GM10248 (cell line): ENCODE measurements around the gene AUTS2.

Source experiments
- CTCF ChIA-PET: fragments of 300-600 bp; sonication (Branson Sonifier 250); formaldehyde crosslinking; extraction: SDS; loops from one replicate; lab custom pipeline; 2021; ENCODE audit warnings: antibody characterized with exemption; lab: Yijun Ruan, JAX
- POLR2A ChIA-PET: fragments of 350-650 bp; sonication (Branson Sonifier 250); formaldehyde crosslinking; extraction: SDS; loops from one replicate; lab custom pipeline; 2020; ENCODE audit warnings: antibody characterized with exemption; lab: Yijun Ruan, JAX
- DNase-seq: peaks from one replicate; pipeline ENCODE4 v3.0.0; 2012; ENCODE audit errors: extremely low spot score
- TF ChIP-seq, protein P1 (sequence below): IDR thresholded peaks from 2 replicates; pipeline ENCODE4 v1.5.1; 2012; ENCODE audit warnings: mild to moderate bottlenecking, low read depth; ENCODE audit errors: extremely low read depth, missing control alignments, control extremely low read depth

AUTS2 gene

DNA sequence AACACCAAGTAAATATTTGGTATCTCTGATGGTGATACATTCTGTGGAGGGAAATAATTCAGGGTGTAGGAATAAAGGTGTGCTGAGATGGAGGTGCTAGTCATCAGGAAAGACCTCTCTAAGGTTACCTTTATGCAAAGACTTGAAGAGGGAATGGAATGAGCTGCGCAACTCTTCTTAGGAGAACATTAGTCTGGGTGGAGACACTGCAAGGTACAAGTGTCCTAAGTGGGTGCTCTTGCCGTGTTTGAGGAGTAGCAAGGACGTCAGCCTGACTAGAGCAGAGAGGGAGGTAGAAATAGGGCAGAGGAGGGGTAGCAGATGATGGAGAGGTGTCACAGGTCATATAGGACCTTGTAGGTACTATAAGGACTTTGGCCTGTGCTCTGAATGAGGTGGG, 148.1 kb downstream of the AUTS2 start:
- ChIA-PET CTCF (no interaction called here), POLR2A (no interaction called here)
- TF ChIP-seq, protein P1, sequence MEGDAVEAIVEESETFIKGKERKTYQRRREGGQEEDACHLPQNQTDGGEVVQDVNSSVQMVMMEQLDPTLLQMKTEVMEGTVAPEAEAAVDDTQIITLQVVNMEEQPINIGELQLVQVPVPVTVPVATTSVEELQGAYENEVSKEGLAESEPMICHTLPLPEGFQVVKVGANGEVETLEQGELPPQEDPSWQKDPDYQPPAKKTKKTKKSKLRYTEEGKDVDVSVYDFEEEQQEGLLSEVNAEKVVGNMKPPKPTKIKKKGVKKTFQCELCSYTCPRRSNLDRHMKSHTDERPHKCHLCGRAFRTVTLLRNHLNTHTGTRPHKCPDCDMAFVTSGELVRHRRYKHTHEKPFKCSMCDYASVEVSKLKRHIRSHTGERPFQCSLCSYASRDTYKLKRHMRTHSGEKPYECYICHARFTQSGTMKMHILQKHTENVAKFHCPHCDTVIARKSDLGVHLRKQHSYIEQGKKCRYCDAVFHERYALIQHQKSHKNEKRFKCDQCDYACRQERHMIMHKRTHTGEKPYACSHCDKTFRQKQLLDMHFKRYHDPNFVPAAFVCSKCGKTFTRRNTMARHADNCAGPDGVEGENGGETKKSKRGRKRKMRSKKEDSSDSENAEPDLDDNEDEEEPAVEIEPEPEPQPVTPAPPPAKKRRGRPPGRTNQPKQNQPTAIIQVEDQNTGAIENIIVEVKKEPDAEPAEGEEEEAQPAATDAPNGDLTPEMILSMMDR, result no peak

DNA sequence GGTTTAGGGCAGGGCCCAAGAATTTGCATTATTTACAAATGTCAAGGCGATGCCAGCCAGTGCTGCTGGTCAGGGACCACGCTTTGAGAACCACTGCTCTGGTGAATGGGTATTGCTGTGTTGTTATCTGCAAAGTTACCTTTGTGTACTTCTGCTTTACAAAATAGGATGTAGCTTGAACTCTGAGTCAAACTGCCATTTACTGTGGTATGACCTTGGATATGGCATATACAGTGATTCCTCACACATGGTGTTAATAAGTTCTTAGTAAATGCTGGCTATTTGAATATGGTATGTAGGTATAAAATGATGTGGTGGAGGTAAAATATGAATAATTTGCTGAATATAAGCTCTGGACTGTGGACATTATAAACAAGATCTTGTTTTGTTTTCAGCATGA, 148.9 kb downstream of the AUTS2 start:
- ChIA-PET POLR2A (no interaction called here), CTCF (interaction anchor here (0.9 to 1.6 kb wide), 2 partner anchors 8 to 24 kb away, joined by 4 to 6 read pairs; no protein-coding TSS in a partner anchor)
- TF ChIP-seq, protein P1, result no peak
- DNase-seq, result no peak

More for the DNA sequence above, 148.1 kb downstream of the AUTS2 start:
- DNase-seq, result no peak

DNA sequence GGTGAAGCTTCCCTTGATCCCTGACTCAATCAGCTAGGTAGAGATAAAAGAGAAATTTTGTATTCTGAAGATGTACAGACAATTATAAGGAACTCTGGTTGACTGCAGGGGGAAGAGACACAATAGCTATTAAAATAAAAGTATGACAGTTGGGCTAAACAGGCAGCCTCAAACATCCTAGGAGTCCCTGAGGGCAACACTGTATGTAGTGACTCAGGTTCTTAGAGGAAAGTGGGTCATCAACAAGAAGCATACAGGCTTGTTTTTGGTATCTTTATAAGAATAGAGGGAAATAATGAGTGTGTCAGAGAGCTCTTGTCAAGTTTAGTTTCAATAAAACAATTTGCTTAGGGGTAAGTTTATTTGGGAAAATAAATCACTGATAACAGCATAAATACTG, 150.3 kb downstream of the AUTS2 start:
- CTCF ChIA-PET, result interaction anchor here (1.6 kb wide), 1 partner anchor 10 kb away, joined by 6 read pairs; no protein-coding TSS in a partner anchor
- POLR2A ChIA-PET, result interaction anchor here (0.6 kb wide), 1 partner anchor 1080 kb away, joined by 3 read pairs; no protein-coding TSS in a partner anchor
- DNase-seq, result no peak
- TF ChIP-seq, protein P1, result no peak

DNA sequence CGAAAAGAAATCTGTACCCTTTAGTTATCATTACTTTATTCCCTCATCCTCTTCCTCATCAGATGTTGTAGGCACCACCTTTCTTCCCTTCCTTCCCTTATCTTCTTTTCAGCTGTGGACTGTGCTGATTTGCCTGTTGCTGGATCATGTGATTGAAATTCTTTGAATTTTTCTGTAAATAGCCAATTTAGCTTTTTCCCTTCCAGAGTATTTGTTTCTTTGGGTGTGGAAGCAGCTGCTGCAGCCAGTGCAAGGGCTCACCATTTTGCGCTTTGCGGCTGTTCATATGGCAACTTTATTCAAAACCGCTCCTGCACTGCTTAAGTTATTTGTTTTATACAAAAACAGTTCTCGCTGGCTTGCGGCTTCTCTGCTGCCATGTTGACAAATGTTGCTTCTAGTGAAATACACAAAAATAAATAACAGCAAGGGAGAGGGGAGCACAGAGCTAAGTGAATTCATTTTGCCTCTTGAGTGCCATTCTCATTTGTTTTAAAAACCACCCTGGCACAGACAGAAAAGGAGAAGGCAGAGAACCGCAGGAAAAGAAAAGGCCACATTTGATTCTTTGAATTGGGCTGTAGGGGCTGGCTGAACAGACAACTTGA, 151.2 kb downstream of the AUTS2 start:
- CTCF ChIA-PET, result interaction anchor here (0.7 to 1.2 kb wide), 3 partner anchors 9 to 29 kb away, joined by 3 to 4 read pairs (median 3); no protein-coding TSS in a partner anchor
- no peak for DNase-seq
- POLR2A ChIA-PET, result no interaction called here
- TF ChIP-seq, protein P1, result no peak

DNA sequence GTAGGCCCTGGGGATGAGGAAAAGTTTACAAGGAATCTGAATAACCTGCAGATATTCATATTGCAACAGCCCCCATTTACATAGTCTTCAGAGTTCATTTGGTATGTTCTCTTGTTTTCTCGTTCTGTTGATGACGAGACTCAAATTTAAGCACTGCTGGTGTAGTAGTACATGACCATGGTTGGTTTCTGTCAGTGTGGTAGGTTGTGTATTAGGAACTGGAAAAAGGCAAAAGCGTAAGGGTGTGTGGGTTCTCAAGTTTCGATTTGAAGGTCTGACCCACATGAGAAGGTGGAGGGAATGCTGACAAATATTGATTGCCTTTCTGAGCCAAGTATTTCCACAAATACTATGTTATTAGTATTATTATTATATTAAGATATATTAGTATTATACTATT, 151.7 kb downstream of the AUTS2 start:
- TF ChIP-seq, protein P1, result no peak
- CTCF ChIA-PET, result interaction anchor here (1.2 kb wide), 2 partner anchors 9 to 11 kb away, joined by 3 to 5 read pairs; no protein-coding TSS in a partner anchor
- POLR2A ChIA-PET, result no interaction called here
- DNase-seq, result no peak

DNA sequence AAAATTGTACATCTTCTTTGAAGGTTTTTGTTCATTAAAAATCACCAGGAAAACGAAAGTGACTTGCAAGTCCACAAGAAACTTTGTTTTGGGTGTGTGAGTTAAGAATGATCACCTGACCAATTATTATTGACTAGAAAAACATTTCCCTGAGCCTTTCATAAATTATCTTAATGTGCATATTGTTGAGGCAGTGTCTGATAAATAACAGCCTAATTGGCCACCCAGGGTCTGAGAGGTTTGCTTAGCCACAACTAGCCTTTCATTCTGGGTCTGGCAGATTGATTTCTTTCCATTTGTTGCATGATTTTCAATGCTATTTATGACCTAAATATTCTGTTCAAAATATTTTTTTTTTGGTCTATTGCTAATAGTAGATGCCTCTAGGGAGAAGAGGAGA, 152.8 kb downstream of the AUTS2 start:
- POLR2A ChIA-PET, result no interaction called here
- DNase-seq, result no peak
- TF ChIP-seq, protein P1, result no peak
- CTCF ChIA-PET, result interaction anchor here (1.2 kb wide), 1 partner anchor 12 kb away, joined by 5 read pairs; no protein-coding TSS in a partner anchor
